Breast epithelium (tissue), 3 donors: Measurements from ENCODE around the gene TMEM255B.

Experiments
- CTCF ChIP-seq, 3 donors: fragments of 450-650 bp; IDR thresholded peaks; one replicate each; pipeline ENCODE4 v1.5.1; 2016 to 2017; ENCODE audit warnings: antibody characterized with exemption in 3 of 3, mild to moderate bottlenecking in 3 of 3, moderate library complexity in 3 of 3
- POLR2A ChIP-seq: fragments of 450-650 bp; IDR thresholded peaks from one replicate; pipeline ENCODE4 v1.6.1; 2016; ENCODE audit warnings: antibody characterized with exemption, mild to moderate bottlenecking, moderate library complexity

GRCh38 chr13:113806104-113806471, 47.1 kb downstream of the TMEM255B start:
- no peak for TF ChIP-seq CTCF (IDR thresholded peaks at IDR 0.05)
- no peak for TF ChIP-seq POLR2A
